Measurements from ENCODE around the gene TMEM108. TPM values are rescaled to one million over a fixed set of nuclear protein-coding genes. Genes with fewer than 3 reads are reported as not detected.

The TMEM108 gene
- total RNA-seq, 6 experiments from 2014 or later, result 0.10 to 0.20 TPM; not detected in 4

DNA sequence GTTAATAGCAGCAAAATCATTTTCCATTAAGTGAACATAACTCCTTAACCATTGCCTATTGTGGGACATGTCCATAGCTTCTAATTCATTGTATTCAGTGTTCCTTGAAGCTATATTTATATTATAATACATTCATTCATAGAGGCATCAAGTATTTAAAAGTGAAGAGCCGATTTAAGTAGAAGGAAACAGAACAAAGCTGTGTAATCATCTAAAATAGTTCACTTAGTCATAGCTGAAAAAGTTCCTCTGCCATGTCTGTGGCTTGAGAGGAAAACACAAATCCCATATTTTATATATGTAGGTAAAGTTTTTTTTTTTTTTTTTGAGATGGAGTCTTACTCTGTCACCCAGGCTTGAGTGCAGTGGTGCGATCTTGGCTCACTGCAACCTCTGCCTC lies 54.5 kb downstream of the TMEM108 start:
- no peak for DNase-seq
- Histone ChIP-seq H3K36me3 (no peaks in the 10 kb centered on the region), H3K27me3 (no peaks in the 10 kb centered on the region), H3K9me3 (no peaks in the 10 kb centered on the region), H3K4me3 (no peak overlapping the region), H3K27ac (no peak overlapping the region), H3K4me1 (no peaks in the 10 kb centered on the region)
- TF ChIP-seq, protein P1, sequence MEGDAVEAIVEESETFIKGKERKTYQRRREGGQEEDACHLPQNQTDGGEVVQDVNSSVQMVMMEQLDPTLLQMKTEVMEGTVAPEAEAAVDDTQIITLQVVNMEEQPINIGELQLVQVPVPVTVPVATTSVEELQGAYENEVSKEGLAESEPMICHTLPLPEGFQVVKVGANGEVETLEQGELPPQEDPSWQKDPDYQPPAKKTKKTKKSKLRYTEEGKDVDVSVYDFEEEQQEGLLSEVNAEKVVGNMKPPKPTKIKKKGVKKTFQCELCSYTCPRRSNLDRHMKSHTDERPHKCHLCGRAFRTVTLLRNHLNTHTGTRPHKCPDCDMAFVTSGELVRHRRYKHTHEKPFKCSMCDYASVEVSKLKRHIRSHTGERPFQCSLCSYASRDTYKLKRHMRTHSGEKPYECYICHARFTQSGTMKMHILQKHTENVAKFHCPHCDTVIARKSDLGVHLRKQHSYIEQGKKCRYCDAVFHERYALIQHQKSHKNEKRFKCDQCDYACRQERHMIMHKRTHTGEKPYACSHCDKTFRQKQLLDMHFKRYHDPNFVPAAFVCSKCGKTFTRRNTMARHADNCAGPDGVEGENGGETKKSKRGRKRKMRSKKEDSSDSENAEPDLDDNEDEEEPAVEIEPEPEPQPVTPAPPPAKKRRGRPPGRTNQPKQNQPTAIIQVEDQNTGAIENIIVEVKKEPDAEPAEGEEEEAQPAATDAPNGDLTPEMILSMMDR (IDR thresholded peaks at IDR 0.05), result no peak
- no peak for TF ChIP-seq POLR2A (IDR thresholded peaks at IDR 0.05)
- intact Hi-C loops (cut with DNase I), result no loop called here
- 64% methylated on average over 2 of the region's 2 CpGs for WGBS (ENCODE audit: insufficient coverage, low coverage, low lambda C conversion rate, missing lambda C conversion rate)
- ATAC-seq, result no peak

DNA sequence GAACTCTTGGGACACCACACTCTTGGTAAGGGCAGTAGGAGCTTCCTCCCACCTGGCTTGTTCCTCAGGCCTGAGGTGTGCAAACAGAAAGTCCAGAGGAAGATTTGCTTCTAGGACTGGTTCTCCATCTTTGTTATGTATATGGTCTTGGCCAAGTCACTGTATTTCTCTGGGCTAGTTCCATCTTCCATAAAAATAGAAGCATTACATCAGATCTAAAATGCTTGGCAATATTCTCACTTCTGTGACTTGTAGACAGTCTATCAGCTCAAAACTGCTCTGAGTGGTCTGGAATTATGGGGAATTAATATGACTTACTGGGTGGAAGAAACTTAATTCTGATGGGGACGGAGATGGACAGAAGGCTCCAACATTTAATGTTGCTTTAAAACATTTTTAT lies 55.2 kb downstream of the TMEM108 start:
- Histone ChIP-seq H3K36me3 (no peaks in the 10 kb centered on the region), H3K27me3 (no peaks in the 10 kb centered on the region), H3K4me3 (no peak overlapping the region), H3K27ac (no peak overlapping the region), H3K4me1 (no peaks in the 10 kb centered on the region), H3K9me3 (no peaks in the 10 kb centered on the region)
- WGBS (ENCODE audit: insufficient coverage, low coverage, low lambda C conversion rate, missing lambda C conversion rate), result 50% methylated on average over 1 of the region's 1 CpG
- no peak for TF ChIP-seq POLR2A (IDR thresholded peaks at IDR 0.05)
- TF ChIP-seq, protein P1 (IDR thresholded peaks at IDR 0.05), result no peak
- no peak for ATAC-seq
- no peak for DNase-seq
- intact Hi-C loops (cut with DNase I), result no loop called here

DNA sequence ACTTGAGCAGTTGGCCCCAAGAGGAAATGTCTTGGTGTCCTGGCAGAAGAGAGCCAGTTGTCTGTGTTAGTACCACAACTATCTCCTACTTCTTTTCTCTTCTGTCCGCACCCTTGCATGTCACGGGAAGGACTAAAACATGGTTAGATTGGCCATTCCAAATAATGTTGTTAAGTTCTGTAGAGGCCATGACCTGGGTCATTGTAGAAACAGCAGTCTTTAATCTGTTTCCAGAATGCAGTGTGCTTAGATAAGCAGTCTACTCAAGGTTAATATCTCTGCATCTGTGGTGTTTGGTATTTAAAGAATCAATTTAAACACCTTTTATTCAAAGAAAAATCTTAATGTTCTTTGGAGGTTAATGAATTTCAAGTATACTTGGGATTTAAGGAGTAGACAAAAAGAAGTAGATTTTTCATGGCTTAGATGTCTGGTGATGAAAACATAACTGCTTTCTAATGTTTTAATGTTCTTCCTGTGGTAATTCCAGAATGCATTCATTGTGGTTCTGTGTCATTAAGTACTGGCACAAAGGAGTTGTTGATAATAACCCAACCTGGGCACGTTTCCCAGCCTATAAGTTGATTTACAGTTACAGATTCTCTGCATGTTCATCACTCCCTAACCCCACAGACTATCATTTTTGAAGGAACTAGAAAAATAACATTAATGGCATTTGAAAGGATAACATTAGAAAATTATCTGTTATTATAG lies 58.9 kb downstream of the TMEM108 start:
- intact Hi-C loops (cut with DNase I), result no loop called here
- H3K36me3 ChIP-seq, result no peaks in the 10 kb centered on the region
- TF ChIP-seq, protein P1 (IDR thresholded peaks at IDR 0.05), result no peak
- no peak for TF ChIP-seq POLR2A (IDR thresholded peaks at IDR 0.05)
- H3K4me1 ChIP-seq, result no peaks in the 10 kb centered on the region
- no peak overlapping the region for H3K4me3 ChIP-seq
- H3K9me3 ChIP-seq, result no peaks in the 10 kb centered on the region
- no peak for DNase-seq
- no peak overlapping the region for H3K27ac ChIP-seq
- no peak for ATAC-seq
- 36% methylated on average over 3 of the region's 3 CpGs for WGBS (ENCODE audit: insufficient coverage, low coverage, low lambda C conversion rate, missing lambda C conversion rate)
- no peaks in the 10 kb centered on the region for H3K27me3 ChIP-seq

DNA sequence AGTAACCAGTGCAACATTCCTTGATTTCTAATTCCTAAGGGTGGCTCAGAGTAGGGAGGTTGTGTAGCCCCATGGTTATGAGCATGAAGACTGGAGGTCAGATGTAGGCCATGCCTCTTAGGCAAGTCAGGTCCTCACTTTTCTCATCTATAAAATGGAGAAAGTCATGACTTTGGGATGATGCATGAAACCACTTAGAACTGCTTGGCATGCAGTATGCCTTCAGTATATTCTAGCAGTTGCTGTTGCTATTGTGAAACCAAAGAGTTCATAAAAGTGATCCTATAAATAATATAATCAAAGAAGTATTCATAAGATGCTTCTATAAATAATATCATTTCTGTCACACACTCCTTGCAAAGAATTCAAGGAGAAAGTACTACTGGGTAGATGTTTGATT lies 65.5 kb downstream of the TMEM108 start:
- Histone ChIP-seq H3K36me3 (no peaks in the 10 kb centered on the region), H3K4me1 (no peaks in the 10 kb centered on the region), H3K27ac (no peak overlapping the region), H3K27me3 (no peaks in the 10 kb centered on the region), H3K4me3 (no peak overlapping the region), H3K9me3 (no peaks in the 10 kb centered on the region)
- ATAC-seq (no peak), DNase-seq (no peak)
- intact Hi-C loops (cut with DNase I), result no loop called here
- TF ChIP-seq, protein P1 (IDR thresholded peaks at IDR 0.05), result no peak
- TF ChIP-seq POLR2A (IDR thresholded peaks at IDR 0.05), result no peak

DNA sequence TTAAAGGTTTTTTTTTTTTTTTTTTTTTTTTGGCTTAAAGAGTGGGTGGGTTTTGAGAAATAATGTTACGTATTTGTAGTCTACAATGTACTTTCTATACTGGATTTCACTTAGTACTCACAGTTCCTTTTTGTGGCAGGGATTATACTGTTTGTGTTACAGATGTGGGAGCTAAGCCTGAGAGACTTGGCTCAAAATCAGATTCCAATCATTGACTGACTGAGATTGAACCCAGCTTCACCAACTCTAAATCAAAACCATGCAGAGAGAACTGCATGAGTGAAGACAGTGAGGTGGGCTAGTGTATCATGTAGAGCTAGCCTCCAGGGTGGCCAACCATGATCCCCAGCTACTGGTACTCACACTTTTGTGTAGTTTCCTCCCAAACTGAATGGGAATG lies 68.0 kb downstream of the TMEM108 start:
- H3K36me3 ChIP-seq, result no peaks in the 10 kb centered on the region
- no peak for DNase-seq
- intact Hi-C loops (cut with DNase I), result no loop called here
- WGBS (ENCODE audit: insufficient coverage, low coverage, low lambda C conversion rate, missing lambda C conversion rate), result 78% methylated on average over 1 of the region's 1 CpG
- H3K9me3 ChIP-seq, result no peaks in the 10 kb centered on the region
- H3K4me1 ChIP-seq, result no peaks in the 10 kb centered on the region
- no peaks in the 10 kb centered on the region for H3K27me3 ChIP-seq
- no peak overlapping the region for H3K4me3 ChIP-seq
- ATAC-seq, result no peak
- TF ChIP-seq, protein P1 (IDR thresholded peaks at IDR 0.05), result no peak
- H3K27ac ChIP-seq, result no peak overlapping the region
